Heart left ventricle (tissue), 16 donors: ENCODE results near the gene RUNDC3A. TPM values are rescaled to one million over a fixed set of nuclear protein-coding genes. Genes with fewer than 3 reads are reported as not detected.

Source experiments
- ATAC-seq, 4 donors: fragments of 200-7000 bp; cut with Tn5 transposase; one replicate each; pipeline ENCODE4 v1.9.1; 2020 to 2022; ENCODE audit warnings: moderate library complexity in 4 of 4, mild to moderate bottlenecking in 3 of 4, moderate number of reproducible peaks in 1 of 4
- DNase-seq, 5 donors: peaks; one replicate each; pipeline ENCODE4 v3.0.0-alpha.2; 2020
- H3K27ac ChIP-seq, 12 donors: fragments of 200-600 bp; sonication (generic) in 4 of 12; one replicate each; pipeline versions ENCODE4 v1.5.0 to v1.8.0; 2016 to 2022; ENCODE audit warnings: mild to moderate bottlenecking in 2 of 12
- H3K27me3 ChIP-seq, 9 donors: fragments of 200-600 bp; sonication (generic) in 2 of 9; one replicate each; pipeline versions ENCODE4 v1.5.1 to v1.8.0; 2016 to 2022; ENCODE audit warnings: mild to moderate bottlenecking in 3 of 9
- H3K36me3 ChIP-seq, 9 donors: fragments of 200-600 bp; sonication (generic) in 2 of 9; one replicate each; pipeline versions ENCODE4 v1.5.0 to v1.8.0; 2018 to 2022; ENCODE audit warnings: mild to moderate bottlenecking in 2 of 9
- H3K4me1 ChIP-seq, 12 donors: fragments of 200-600 bp; sonication (generic) in 4 of 12; one replicate each; pipeline versions ENCODE4 v1.5.0 to v1.8.0; 2016 to 2022; ENCODE audit warnings: mild to moderate bottlenecking in 3 of 12
- H3K4me3 ChIP-seq, 12 donors: fragments of 200-600 bp; sonication (generic) in 4 of 12; one replicate each; pipeline versions ENCODE4 v1.5.0 to v1.8.0; 2017 to 2022; ENCODE audit warnings: mild to moderate bottlenecking in 9 of 12, moderate library complexity in 4 of 12
- H3K9me3 ChIP-seq, 12 donors: fragments of 200-600 bp; sonication (generic) in 4 of 12; one replicate each; pipeline versions ENCODE4 v1.5.0 to v1.8.0; 2016 to 2022; ENCODE audit warnings: mild to moderate bottlenecking in 1 of 12
- CTCF ChIP-seq, 12 donors: fragments of 200-600 bp; sonication (generic) in 4 of 12; IDR thresholded peaks; one replicate each; pipeline versions ENCODE4 v1.5.0 to v1.8.0; 2018 to 2022; ENCODE audit warnings: antibody characterized with exemption in 12 of 12, mild to moderate bottlenecking in 5 of 12
- POLR2A ChIP-seq, 2 donors: fragments of 450-650 bp; IDR thresholded peaks; one replicate each; pipeline ENCODE4 v1.6.1; 2017; ENCODE audit warnings: antibody characterized with exemption in 2 of 2, mild to moderate bottlenecking in 2 of 2, moderate library complexity in 2 of 2
- WGBS, 4 donors: extraction: QIAGEN DNeasy Blood & Tissue Kit in 2 of 4; methylation state at CpG; one replicate each; pipeline versions ENCODE4 v1.1.5 to v1.1.7; 2013 to 2018; 5-methylcytosine and 5-hydroxymethylcytosine counted together
- intact Hi-C, 10 donors: fragments of 100-400 bp; cut with DNase I; formaldehyde crosslinking; loops; one replicate each; pipeline versions ENCODE4 v1.11.1 to v1.14.2; 2022
- polyA plus RNA-seq, 2 donors: library from polyadenylated mRNA; stranded (reverse); fragments of 200-250 nt; gene quantifications; one replicate each; pipeline ENCODE4 v1.2.3, GENCODE V29; 2013
- total RNA-seq, 9 donors: library from RNA; depleted of rRNA in 2 of 9; stranded (reverse); fragments of >200 nt in 2 of 9; fragmentation: NEBNext Ultra II Directional in 3 of 9; extraction: Animal tissue kit (Norgen Biotek cat#: 25700) in 3 of 9; gene quantifications; one replicate each; pipeline versions ENCODE4 v1.1.0 to v1.2.4, GENCODE V29; 2016 to 2023
- donor health status: ischemic (EF 13 %, LVEDD 7.1; RV severe dilation, severe dysfunction).
- donor health status: healthy with polysubstance abuse.
- donor health status: DM: no; HTN: yes; CAD: no.
- donor health status: DM: no; HTN: no; CAD: no.
- donor health status: ischemic (EF 25% LVEDD 6.9; RV normal size, moderate dysfunction).
- donor health status: ischemic (EF 25% LVEDD 5.7; RV mildly dilated, moderate dysfunction).
- donor health status: healthy.
- donor health status: DM: yes; HTN: yes; CAD: no.
- donor health status: ischemic (EF 35%, LVEDD 5.7; RV mildly dilated, moderate dysfunction).
- donor health status: nonischemic (EF 11% LVEDD 7.7; RV severe dilation, severe dysfunction).
- donor health status: DM: yes; HTN: yes; CAD: no.
- donor health status: PGD.
- donor health status: ischemic (EF 29% LVEDD 5.4; RV normal size, mild dysfunction).
- donor health status: nonischemic (EF 23%, LVEDD 6.1; RV moderate dilation, normal function).

Gene RUNDC3A
- total and polyA plus RNA-seq, 11 donors = 0.19 to 1.3 (median 0.51) TPM; not detected in 1

DNA sequence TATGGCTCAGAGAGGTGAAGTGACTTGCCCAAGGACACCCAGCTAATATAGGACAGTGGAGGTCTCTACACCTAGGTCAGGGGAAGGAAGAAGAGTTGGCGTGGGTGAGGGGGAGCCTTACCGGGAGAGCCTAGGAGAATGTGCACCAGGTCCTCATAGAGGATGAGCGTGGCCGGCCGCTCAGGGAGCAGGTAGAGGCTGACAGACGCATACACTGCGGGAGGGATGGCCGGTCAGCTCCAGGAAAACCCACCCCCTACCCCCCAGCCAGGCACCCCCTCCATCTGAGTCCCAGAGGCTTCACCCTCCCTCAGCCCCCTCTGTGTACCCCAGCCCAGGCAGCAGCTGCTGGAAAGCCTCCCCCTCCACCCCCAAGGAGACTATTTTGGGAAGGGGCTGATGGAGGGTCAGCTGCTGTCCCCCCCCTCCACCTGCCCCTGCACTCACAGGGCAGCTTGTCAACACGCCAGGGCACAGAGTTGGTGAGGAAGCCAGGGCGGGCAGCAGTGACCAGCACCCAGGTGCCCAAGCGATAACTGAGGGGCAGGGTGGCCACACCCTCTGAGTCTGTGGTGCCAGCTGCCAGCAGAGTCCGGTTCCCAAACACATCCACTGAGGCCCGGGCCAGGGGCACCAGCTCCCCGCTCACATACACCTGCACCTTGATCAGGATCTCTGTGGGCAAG is 51.2 kb downstream of the RUNDC3A start:
- ATAC-seq (no peak), DNase-seq (peak in 1 of 5 donors; percentile 55)
- no peak overlapping the region for H3K27ac ChIP-seq
- H3K4me3 ChIP-seq = no peak overlapping the region
- intact Hi-C loops = no loop called here
- H3K9me3 ChIP-seq = no peaks in the 10 kb centered on the region
- peaks cover 0 to 12% (median 0%) of the 10 kb centered on the region in 9 donors for H3K27me3 ChIP-seq
- H3K4me1 ChIP-seq = peaks cover 0 to 23% (median 14%) of the 10 kb centered on the region in 12 donors
- TF ChIP-seq POLR2A (IDR thresholded peaks at IDR 0.05) (no peak), CTCF (IDR thresholded peaks at IDR 0.05) (no peak)
- WGBS, 4 donors = 91 to 93% (median 92%) methylated on average over 10 to 14 of the region's 14 CpGs
- H3K36me3 ChIP-seq = no peaks in the 10 kb centered on the region

GRCh38 chr17:44360144-44360533 is 51.7 kb downstream of the RUNDC3A start:
- no peak for ATAC-seq
- intact Hi-C loops = no loop called here
- 61 to 73% (median 65%) methylated on average over 6 of the region's 6 CpGs for WGBS, 4 donors

DNA sequence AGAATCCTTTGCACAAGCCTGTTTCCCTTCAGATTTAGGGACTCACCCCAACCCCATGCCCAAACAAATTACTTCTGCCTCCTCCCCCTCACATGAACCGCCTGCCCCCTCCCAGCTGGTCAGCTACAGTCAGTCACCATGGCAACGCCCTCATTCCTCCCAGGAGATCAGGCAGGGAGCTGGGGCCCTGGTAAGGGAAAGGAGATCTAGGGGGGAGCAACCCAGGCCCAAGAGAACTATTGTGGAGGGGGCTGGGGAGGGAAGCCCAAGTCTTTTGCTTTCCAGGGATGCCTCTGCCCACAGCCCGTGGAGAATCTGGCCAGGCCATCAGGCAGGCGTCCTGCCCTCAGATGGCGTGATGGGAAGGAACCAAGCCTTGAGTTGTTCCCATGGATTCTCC is 52.4 kb downstream of the RUNDC3A start:
- H3K27me3 ChIP-seq = peaks cover 0 to 12% (median 0%) of the 10 kb centered on the region in 9 donors
- H3K36me3 ChIP-seq = no peaks in the 10 kb centered on the region
- no peak overlapping the region for H3K4me3 ChIP-seq
- no peak overlapping the region for H3K27ac ChIP-seq
- H3K4me1 ChIP-seq = peaks cover 0 to 23% (median 14%) of the 10 kb centered on the region in 12 donors
- no peak for TF ChIP-seq CTCF (IDR thresholded peaks at IDR 0.05)
- TF ChIP-seq POLR2A (IDR thresholded peaks at IDR 0.05) = no peak
- no peaks in the 10 kb centered on the region for H3K9me3 ChIP-seq
- intact Hi-C loops = no loop called here
- ATAC-seq = no peak
- peak in 1 of 5 donors; percentile 41 for DNase-seq
- WGBS, 4 donors = 56 to 73% (median 62%) methylated on average over 4 to 5 of the region's 5 CpGs

More at GRCh38 chr17:44360144-44360533, 51.7 kb downstream of the RUNDC3A start:
- Histone ChIP-seq H3K27ac (no peak overlapping the region), H3K4me1 (peaks cover 0 to 23% (median 14%) of the 10 kb centered on the region in 12 donors), H3K27me3 (peaks cover 0 to 12% (median 0%) of the 10 kb centered on the region in 9 donors), H3K9me3 (no peaks in the 10 kb centered on the region), H3K4me3 (no peak overlapping the region), H3K36me3 (no peaks in the 10 kb centered on the region)
- no peak for TF ChIP-seq POLR2A (IDR thresholded peaks at IDR 0.05)
- TF ChIP-seq CTCF (IDR thresholded peaks at IDR 0.05) = no peak
- no peak for DNase-seq

- ATAC-seq (no peak), DNase-seq (no peak)
- no peak for TF ChIP-seq CTCF (IDR thresholded peaks at IDR 0.05)
- no peak for TF ChIP-seq POLR2A (IDR thresholded peaks at IDR 0.05)
- Histone ChIP-seq H3K27ac (no peak overlapping the region), H3K4me1 (peaks cover 0 to 23% (median 14%) of the 10 kb centered on the region in 12 donors), H3K4me3 (peak overlapping the region in 1 of 12 donors; percentile 83), H3K36me3 (no peaks in the 10 kb centered on the region), H3K27me3 (peaks cover 0 to 17% (median 0%) of the 10 kb centered on the region in 9 donors), H3K9me3 (no peaks in the 10 kb centered on the region)
- intact Hi-C loops = no loop called here
- 50 to 74% (median 61%) methylated on average over 10 to 11 of the region's 11 CpGs for WGBS, 4 donors
These were observed 53.2 kb downstream of the RUNDC3A start for GRCh38 chr17:44361292-44362260.
